GM12864 (cell line): Measurements from ENCODE around the gene TMEM141.
"Not testable (repeated sequence)": the region's sequence is repeated elsewhere in the genome, so short reads cannot be mapped to it uniquely, and the experiment has no call there.

Experiments
- DNase-seq: peaks from one replicate; pipeline ENCODE4 v3.0.0-alpha.2; 2011; ENCODE audit warnings: low read depth
- H3K4me3 ChIP-seq: 2 replicates; pipeline ENCODE4 v1.5.1; 2011; ENCODE audit warnings: mild to moderate bottlenecking, low read depth, low read length, control low read depth
- TF ChIP-seq, protein P1 (sequence below): IDR thresholded peaks from 2 replicates; pipeline ENCODE4 v1.5.1; 2011; ENCODE audit warnings: low read depth, mild to moderate bottlenecking, moderate library complexity, low read length, control low read depth, inconsistent platforms; ENCODE audit errors: missing control alignments

Gene TMEM141

DNA sequence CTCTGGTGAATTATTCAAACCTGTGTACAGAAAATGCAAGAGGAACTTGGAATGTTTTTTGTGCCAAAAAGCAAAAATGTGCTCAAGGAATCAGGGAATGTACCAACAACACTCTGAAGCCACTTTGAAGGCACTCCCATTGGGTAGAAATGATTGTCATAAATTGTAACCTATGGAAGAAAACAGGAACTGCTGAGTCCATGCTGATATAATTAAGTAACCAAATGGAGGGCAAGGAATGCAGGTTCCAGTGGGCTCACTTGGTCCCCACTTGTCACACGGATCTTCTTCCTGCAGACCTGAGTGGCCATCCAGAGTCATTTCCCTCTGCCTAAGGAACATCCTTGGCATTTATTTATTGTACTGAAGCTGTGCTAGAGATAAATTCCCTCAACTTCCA lies 39.9 kb upstream of the TMEM141 start:
- TF ChIP-seq, protein P1, sequence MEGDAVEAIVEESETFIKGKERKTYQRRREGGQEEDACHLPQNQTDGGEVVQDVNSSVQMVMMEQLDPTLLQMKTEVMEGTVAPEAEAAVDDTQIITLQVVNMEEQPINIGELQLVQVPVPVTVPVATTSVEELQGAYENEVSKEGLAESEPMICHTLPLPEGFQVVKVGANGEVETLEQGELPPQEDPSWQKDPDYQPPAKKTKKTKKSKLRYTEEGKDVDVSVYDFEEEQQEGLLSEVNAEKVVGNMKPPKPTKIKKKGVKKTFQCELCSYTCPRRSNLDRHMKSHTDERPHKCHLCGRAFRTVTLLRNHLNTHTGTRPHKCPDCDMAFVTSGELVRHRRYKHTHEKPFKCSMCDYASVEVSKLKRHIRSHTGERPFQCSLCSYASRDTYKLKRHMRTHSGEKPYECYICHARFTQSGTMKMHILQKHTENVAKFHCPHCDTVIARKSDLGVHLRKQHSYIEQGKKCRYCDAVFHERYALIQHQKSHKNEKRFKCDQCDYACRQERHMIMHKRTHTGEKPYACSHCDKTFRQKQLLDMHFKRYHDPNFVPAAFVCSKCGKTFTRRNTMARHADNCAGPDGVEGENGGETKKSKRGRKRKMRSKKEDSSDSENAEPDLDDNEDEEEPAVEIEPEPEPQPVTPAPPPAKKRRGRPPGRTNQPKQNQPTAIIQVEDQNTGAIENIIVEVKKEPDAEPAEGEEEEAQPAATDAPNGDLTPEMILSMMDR, result no peak
- no peak overlapping the region for H3K4me3 ChIP-seq
- no peak for DNase-seq

DNA sequence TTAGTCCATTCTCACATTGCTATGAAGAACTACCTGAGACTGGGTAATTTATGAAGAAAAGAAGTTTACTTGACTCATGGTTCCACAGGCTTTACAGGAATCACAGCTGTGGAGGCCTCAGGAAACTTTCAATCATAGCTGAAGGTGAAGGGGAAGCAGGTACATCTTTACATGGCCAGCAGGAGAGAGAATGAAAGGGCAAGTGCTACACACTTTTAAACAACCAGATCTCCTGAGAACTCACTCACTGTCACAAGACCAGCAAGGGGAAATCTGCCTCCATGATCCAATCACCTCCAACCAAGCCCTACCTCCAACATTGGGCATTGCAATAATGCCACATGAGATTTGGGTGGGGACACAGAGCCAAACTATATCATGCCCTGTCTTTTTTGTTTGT lies 39.3 kb upstream of the TMEM141 start:
- DNase-seq, result no peak
- TF ChIP-seq, protein P1, result no peak
- no peak overlapping the region for H3K4me3 ChIP-seq

DNA sequence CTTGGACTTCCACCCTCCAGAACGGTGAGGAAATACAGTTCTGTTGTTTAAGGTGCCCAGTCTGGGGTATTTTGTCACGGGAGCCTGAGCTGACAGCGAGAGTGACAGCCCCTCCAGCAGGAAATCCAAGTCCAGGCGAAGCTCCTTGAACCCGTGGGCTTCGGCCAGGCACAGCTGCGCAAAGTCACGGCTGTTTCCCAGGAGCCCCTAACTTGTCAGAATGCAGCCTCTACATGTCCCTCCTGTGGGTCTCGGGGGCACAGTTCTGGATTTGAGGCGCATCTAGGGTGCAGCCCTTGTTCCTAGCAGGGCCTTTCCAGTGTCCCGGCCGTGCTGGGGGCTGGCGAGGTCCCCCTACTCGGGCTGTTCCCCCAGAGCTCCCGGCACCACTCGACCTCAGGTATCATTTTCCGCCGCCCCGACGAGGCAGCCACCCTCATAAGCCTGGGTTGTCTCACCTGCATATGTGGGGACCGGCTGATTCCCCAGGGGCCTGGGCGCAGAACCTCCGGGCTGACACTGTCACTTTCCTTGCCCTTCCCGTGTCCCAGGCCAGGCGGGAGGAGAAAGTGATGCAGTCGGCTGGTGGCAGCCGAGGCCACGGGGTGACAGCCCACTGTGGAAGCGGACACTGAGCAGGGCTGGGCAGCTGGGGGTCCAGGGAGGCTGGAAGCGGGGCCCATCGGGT lies 37.6 kb upstream of the TMEM141 start:
- DNase-seq, result no peak
- TF ChIP-seq, protein P1, result no peak
- H3K4me3 ChIP-seq, result no peak overlapping the region

DNA sequence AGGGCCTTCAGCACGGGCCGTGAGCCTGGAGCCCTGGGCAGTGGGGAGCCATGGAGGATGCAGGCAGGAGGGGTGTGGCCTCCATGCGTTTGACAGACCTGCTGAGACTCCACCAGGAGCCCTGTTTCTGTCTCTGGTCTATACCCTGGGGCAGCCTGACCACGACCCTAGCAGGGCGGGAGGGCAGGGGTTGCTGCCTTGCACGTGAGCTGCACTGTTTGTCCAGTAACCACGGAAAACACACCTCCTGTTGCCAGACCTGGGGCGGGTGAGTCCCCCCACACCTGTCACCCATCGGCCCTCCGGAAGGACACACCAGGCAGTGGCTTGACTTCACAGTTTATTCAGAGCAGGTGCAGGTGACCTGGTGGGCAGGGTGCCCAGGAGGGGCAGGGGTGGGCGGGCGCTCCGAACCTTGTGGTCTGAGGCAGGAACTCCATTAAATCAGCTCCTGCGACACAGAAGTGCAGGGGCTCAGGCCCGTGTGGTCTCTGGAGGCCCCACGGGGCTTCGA lies 37.0 kb upstream of the TMEM141 start:
- TF ChIP-seq, protein P1, result no peak

DNA sequence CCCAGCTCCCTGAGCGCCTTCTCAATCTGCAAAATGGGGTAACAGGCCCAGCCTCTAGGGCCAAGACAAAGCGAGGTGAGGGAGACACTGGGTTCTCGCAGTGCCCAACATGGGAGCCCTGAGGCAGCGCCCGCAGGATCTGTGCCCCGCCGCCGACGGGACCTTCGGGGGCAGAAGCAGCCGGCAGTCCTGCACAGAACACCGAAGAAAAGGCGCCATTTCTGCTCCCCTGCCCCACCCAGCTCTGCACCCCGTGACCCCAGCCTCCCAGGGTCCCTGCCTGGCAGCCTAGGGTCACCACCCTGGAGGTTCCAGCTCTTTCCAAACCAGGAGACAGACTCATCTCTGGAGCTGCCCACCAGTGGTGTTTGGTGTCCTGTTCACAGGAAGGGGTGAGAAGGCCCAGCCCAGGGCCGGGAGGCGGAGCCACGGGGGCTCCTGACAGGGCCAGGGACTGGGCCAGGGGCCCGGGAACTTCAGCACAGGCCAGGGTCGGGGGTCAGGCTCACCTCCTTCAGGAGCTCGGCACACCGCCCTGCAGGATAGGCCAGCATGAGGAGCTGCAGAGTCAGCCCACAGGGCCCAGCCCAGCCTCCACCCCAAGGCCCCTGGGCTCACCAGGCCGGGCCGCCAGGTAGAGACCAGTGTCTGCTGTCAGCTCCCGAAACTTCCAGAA lies 36.4 kb upstream of the TMEM141 start:
- no peak overlapping the region for H3K4me3 ChIP-seq
- no peak for DNase-seq
- TF ChIP-seq, protein P1, result no peak

More for the DNA sequence above, 37.0 kb upstream of the TMEM141 start:
- no peak overlapping the region for H3K4me3 ChIP-seq
- DNase-seq, result no peak

DNA sequence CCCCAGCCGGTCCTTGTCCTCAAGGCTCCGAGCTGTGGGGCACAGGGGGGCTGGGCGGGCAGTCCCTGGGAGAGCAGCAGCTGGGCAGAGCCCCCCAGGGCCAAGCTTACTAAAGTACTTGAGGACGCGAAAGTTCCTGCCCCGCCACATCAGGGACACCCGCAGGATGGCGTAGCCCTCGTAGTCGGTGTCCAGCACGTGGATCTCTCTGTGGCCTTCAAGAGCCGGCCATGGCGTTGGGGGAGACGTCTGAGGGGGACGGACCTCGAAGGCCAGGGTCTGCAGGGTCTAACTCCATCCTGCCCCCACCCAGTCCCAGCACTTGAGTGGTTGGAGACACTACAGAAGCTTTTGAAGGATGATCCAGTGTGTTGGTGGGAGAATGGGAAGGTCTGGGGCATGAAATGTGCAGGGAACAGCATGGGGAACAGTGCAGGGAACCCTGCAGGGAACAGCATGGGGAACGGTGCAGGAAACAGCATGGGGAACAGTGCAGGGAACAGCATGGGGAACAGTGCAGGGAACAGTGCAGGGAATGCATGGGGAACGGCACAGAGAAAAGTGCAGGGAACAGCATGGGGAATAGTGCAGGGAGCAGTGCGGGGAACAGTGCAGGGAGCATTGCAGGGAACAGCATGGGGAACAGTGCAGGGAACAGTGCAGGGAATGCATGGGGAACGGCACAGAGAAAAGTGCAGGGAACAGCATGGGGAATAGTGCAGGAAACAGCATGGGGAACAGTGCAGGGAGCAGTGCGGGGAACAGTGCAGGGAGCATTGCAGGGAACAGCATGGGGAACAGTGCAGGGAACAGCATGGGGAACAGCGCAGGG lies 35.6 kb upstream of the TMEM141 start:
- H3K4me3 ChIP-seq, DNase-seq: not testable (repeated sequence)

DNA sequence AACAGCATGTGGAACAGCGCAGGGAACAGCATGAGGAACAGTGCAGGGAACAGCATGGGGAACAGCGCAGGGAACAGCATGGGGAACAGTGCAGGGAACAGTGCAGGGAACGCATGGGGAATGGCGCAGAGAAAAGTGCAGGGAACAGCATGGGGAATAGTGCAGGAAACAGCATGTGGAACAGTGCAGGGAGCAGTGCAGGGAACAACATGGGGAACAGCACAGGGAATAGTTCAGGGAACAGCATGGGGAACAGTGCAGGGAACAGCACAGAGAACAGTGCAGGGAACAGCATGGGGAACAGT lies 35.1 kb upstream of the TMEM141 start:
- TF ChIP-seq, protein P1, result no peak
- no peak overlapping the region for H3K4me3 ChIP-seq
- no peak for DNase-seq
